Cardiac septum (tissue), 1 donor: ENCODE measurements around the gene CELF4. TPM values are rescaled to one million over a fixed set of nuclear protein-coding genes. Genes with fewer than 3 reads are reported as not detected.

ENCODE experiments used
- DNase-seq: peaks from one replicate; pipeline ENCODE4 v3.0.0-alpha.2; 2020; ENCODE audit warnings: low spot score
- intact Hi-C: fragments of 100-400 bp; cut with DNase I; formaldehyde crosslinking; loops from one replicate; pipeline ENCODE4 v1.14.0; 2022
- total RNA-seq: library from RNA; stranded (reverse); fragmentation: NEBNext Ultra II Directional; extraction: Animal tissue kit (Norgen Biotek cat#: 25700); gene quantifications from one replicate; pipeline ENCODE4 v1.2.1, GENCODE V29; 2021
- donor health status: DM: no; HTN: no; CAD: no.

CELF4 gene
- total RNA-seq, 1 donor from 2014 or later = 0.24 TPM

- intact Hi-C loops = no loop called here
- no peak for DNase-seq
Measured at GRCh38 chr18:37320317-37320716, 245.3 kb downstream of the CELF4 start.

DNA sequence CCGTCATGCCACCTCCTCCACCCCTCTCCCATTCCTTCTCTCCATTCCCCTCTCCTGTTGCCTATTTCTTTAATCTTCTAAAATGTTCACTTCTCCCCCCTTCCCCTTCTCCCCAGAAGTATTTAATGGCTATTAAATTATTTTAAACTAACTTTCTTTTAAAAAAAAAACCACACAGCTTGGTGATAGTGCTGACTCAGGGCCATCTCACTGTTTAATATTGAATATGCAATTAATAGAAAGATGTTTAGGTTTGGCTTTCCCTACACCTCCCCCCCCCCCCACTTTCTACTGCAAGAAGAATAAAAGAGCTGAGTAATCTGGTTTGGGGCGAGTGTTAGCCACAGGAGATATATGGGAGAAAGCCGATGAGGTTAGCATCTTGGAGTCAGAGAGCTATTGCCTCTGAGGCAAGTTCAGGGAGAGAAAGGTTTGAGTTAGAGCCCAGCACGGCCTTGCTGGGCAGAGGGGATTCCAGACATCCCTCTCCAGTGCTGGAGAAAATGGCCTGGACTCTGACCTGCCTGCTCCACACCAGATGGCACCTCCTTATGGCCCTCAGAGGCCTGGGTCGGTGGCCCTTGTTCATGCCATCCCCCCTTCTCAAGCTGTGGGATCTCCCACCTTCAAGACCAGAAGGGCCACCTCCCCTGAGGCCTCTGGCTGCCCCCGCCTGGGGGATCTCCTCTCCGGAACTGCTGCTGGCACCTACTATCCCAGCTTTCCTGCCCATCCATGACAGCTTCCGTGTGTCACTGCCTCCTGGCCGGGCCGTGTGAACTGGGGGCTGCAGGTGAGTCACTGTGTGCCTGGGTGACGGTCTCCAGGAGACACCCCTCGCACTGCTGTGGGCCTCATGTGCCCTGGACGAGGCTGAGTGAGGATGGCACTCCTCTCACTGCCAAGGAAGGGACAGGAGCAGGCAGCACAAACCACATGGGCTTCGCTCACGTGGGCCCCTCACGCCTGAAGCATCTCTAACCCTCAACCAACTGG lies 246.9 kb downstream of the CELF4 start:
- DNase-seq = no peak
- intact Hi-C loops = no loop called here

- DNase-seq = no peak
- intact Hi-C loops = no loop called here
Measured at GRCh38 chr18:37317486-37317885, 248.1 kb downstream of the CELF4 start.

- intact Hi-C loops = no loop called here
- no peak for DNase-seq
Measured at GRCh38 chr18:37316468-37316867, 249.1 kb downstream of the CELF4 start.

GRCh38 chr18:37315935-37316334 lies 249.7 kb downstream of the CELF4 start:
- DNase-seq = no peak
- intact Hi-C loops = no loop called here

GRCh38 chr18:37314534-37314933 lies 251.1 kb downstream of the CELF4 start:
- no peak for DNase-seq
- intact Hi-C loops = no loop called here

DNA sequence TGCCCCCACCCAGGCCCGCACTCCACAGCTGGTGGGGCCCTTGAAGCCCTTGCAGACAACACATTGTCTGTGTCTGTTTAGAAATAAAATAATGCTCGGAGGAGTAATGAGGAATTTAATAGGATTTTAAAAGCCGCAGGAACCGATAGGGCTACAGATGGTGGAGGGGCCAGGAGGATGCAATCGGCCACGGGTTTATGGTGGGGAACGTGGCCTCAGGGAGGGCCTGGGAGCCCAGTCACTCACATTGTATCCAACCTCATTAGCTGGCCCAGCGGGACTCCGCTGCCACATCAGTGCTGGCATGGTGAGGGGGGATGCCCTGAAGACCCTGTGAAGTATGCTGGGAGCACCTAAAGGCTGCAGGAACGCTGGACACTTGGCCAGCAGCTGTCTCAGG lies 252.0 kb downstream of the CELF4 start:
- intact Hi-C loops = no loop called here
- no peak for DNase-seq

DNA sequence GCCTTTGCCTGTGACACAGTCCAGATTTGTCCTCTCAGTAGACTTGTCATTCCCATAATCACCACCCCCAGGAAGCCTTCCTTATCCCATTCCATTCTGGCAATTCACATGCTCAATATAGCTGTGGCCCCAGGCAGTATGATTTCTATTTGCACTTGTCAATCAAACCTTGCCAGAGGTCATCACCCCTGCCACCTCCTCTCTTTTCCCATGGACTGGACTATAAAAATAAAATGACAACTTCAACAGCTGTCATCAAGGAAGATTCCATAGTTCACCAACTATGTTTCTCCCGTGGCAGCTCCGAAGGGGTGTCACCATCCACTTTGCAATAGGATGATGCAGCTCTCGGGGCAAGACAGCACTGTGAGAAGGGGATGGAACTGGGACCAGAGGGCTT lies 255.7 kb downstream of the CELF4 start:
- intact Hi-C loops = no loop called here
- DNase-seq = no peak

DNA sequence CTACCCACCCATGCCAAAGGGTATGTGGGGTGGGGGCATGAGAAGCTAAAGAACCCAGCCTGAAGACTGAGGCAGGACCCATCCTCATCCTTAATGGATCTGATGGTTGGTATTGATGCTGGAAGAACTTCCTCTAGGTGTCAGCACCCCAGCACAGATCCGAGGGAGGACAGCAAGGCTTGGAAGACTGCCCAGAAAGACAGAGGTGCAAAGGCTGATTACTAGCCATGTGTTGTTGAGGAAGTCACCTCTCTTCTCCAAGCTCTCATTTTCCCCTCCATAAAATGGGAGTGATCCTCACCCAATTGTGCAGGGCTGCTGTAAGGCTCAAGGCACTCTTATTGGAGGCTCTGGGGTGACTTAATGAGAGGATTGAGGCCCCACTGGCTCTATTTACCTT lies 256.5 kb downstream of the CELF4 start:
- DNase-seq = no peak
- intact Hi-C loops = no loop called here

DNA sequence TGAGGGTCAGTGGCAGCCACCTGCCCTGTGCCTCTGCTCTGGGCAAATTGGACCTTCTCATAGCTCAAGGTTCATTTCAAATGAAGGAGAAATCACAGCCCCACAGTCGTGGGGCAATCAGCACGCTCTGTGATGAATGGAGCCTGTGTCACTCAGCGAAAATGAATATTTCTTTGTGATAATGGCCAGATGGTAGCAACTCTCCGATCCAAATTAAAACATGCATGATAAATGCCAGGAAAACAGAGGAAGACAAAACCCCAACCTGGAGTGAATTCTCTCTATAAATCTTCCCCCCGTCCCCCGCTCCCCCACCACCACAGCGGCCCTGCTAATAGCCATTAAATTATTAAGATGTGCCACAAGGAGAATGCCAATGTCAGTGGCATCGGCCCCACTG lies 258.4 kb downstream of the CELF4 start:
- no peak for DNase-seq
- intact Hi-C loops = no loop called here

- no peak for DNase-seq
- intact Hi-C loops = no loop called here
Measured at GRCh38 chr18:37306432-37306831, 259.2 kb downstream of the CELF4 start.

DNA sequence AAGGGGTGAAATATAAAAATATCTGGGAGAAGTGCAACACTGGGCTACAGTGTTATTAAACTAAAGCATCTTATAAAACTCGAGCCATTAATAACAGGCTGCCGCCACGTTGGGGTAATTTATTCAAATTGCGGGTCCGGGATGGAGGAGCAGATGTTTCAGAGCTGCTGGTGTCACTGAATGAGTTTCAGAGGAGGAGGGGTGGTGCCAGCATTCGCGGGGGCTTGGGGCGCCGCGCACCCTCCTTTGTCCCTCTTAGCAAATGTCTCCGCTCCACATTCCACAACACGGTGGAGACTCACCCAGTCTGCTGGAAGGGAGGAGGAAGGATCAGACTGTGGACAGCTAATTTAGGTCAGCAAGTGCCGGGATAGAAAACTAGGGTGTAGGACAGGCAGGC lies 260.5 kb downstream of the CELF4 start:
- intact Hi-C loops = no loop called here
- DNase-seq = no peak

- no peak for DNase-seq
- intact Hi-C loops = no loop called here
Measured at GRCh38 chr18:37304012-37304680, 261.5 kb downstream of the CELF4 start.

- intact Hi-C loops = no loop called here
- no peak for DNase-seq
Measured at GRCh38 chr18:37303009-37303408, 262.6 kb downstream of the CELF4 start.

GRCh38 chr18:37302519-37302918 lies 263.1 kb downstream of the CELF4 start:
- intact Hi-C loops = no loop called here
- DNase-seq = no peak

- DNase-seq = peak; percentile 83
- intact Hi-C loops = no loop called here
Measured at GRCh38 chr18:37299471-37300304, 265.9 kb downstream of the CELF4 start.

GRCh38 chr18:37298816-37299215 lies 266.8 kb downstream of the CELF4 start:
- no peak for DNase-seq
- intact Hi-C loops = no loop called here

DNA sequence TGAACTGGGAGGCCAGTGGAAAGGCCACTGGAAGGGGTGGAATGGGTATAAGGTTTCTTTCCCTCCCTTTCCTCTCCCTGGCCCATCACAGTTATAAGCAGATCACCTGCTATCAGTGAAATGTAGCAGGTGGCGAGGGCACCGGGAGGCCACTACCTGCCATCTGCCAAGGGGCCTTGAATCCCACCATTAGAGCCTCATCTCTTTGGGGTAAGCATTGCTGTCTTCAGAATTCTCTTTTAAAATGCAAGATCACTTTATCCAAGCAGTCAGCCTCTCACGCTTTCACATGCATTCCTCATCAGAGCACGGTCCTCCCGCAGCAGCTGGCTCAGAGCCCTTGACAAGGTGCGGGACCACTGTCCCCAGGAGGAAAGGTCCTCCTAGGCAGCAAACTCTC lies 268.5 kb downstream of the CELF4 start:
- intact Hi-C loops = no loop called here
- DNase-seq = no peak

GRCh38 chr18:37294951-37295350 lies 270.6 kb downstream of the CELF4 start:
- DNase-seq = no peak
- intact Hi-C loops = no loop called here

- no peak for DNase-seq
- intact Hi-C loops = no loop called here
Measured at GRCh38 chr18:37293359-37293758, 272.2 kb downstream of the CELF4 start.
